WTC11 (cell line): ENCODE measurements around the gene TMEM151A. TPM values are rescaled to one million over a fixed set of nuclear protein-coding genes. Genes with fewer than 3 reads are reported as not detected.
A peak's percentile ranks its signal among the peaks of the same experiment; 100 is the strongest.

ENCODE experiments used
- ATAC-seq: fragments of 200-7000 bp; cut with Tn5 transposase; 2 replicates; pipeline ENCODE4 v1.10.0; 2021; ENCODE audit warnings: mild to moderate bottlenecking, moderate library complexity
- CTCF ChIA-PET: fragments of 300-600 bp; sonication (Branson Sonifier 250); formaldehyde crosslinking; loops from one replicate; lab custom pipeline; 2021; ENCODE audit warnings: antibody characterized with exemption; lab: Charles Lee
- POLR2A ChIA-PET: fragments of 350-600 bp; sonication (Branson Sonifier 250); formaldehyde crosslinking; loops from one replicate; lab custom pipeline; 2021; ENCODE audit warnings: antibody characterized with exemption; lab: Charles Lee
- DNase-seq: peaks from one replicate; pipeline ENCODE4 v3.0.0; 2021; ENCODE audit warnings: low spot score
- H3K27ac Mint-ChIP-seq: 2 replicates; pipeline ENCODE4 v1.8.0; 2021; ENCODE audit warnings: mixed read lengths
- H3K27me3 Mint-ChIP-seq: 2 replicates; pipeline ENCODE4 v1.8.0; 2021; ENCODE audit warnings: low read depth, mild to moderate bottlenecking, moderate library complexity, mixed read lengths
- H3K36me3 Mint-ChIP-seq: 2 replicates; pipeline ENCODE4 v1.8.0; 2021; ENCODE audit warnings: mixed read lengths
- H3K4me1 Mint-ChIP-seq: 2 replicates; pipeline ENCODE4 v1.8.0; 2022; ENCODE audit warnings: mixed read lengths
- H3K4me3 Mint-ChIP-seq: 2 replicates; pipeline ENCODE4 v1.8.0; 2021; ENCODE audit warnings: mild to moderate bottlenecking, moderate library complexity, mixed read lengths
- H3K9me3 Mint-ChIP-seq: 2 replicates; pipeline ENCODE4 v1.8.0; 2021; ENCODE audit warnings: mixed read lengths
- AR ChIP-seq: fragments of 250-450 bp; sonication (Bioruptor Pico); IDR thresholded peaks from 2 replicates; pipeline ENCODE4 v1.9.0; 2021; ENCODE audit warnings: mild to moderate bottlenecking
- ARID4B ChIP-seq: sonication (generic); formaldehyde crosslinking; IDR thresholded peaks from 2 replicates; pipeline ENCODE4 v1.8.0; 2023; ENCODE audit warnings: missing genetic modification reagents, mild to moderate bottlenecking, borderline replicate concordance
- CBFB ChIP-seq: sonication (generic); formaldehyde crosslinking; IDR thresholded peaks from 2 replicates; pipeline ENCODE4 v1.8.1; 2022; ENCODE audit warnings: mild to moderate bottlenecking, low read depth, missing genetic modification reagents
- FOXP1 ChIP-seq: sonication (generic); formaldehyde crosslinking; IDR thresholded peaks from 2 replicates; pipeline ENCODE4 v1.8.0; 2022; ENCODE audit warnings: missing genetic modification reagents, mild to moderate bottlenecking, moderate library complexity, borderline replicate concordance
- GTF2I ChIP-seq: fragments of 250-450 bp; sonication (Bioruptor Pico); conservative IDR thresholded peaks from 2 replicates; pipeline ENCODE4 v1.4.0; 2021; ENCODE audit warnings: mild to moderate bottlenecking
- IRF2 ChIP-seq: sonication (generic); formaldehyde crosslinking; IDR thresholded peaks from 2 replicates; pipeline ENCODE4 v1.8.0; 2022; ENCODE audit warnings: low read depth, missing genetic modification reagents, borderline replicate concordance
- MLX ChIP-seq: sonication (generic); formaldehyde crosslinking; IDR thresholded peaks from 2 replicates; pipeline ENCODE4 v1.8.1; 2023; ENCODE audit warnings: mild to moderate bottlenecking, missing genetic modification reagents, moderate library complexity
- NFATC4 ChIP-seq: fragments of 250-450 bp; sonication (Bioruptor Pico); IDR thresholded peaks from 2 replicates; pipeline ENCODE4 v1.9.0; 2021; ENCODE audit warnings: mild to moderate bottlenecking
- NFYB ChIP-seq: sonication (generic); formaldehyde crosslinking; conservative IDR thresholded peaks from 2 replicates; pipeline ENCODE4 v1.8.0; 2022; ENCODE audit warnings: low read depth, missing genetic modification reagents
- NR1H2 ChIP-seq: sonication (generic); formaldehyde crosslinking; IDR thresholded peaks from 2 replicates; pipeline ENCODE4 v1.9.0; 2021; ENCODE audit warnings: mild to moderate bottlenecking, moderate library complexity, missing genetic modification reagents
- OVOL2 ChIP-seq: fragments of 250-450 bp; sonication (Bioruptor Pico); IDR thresholded peaks from 2 replicates; pipeline ENCODE4 v1.9.0; 2021; ENCODE audit warnings: mild to moderate bottlenecking, borderline replicate concordance
- SP1 ChIP-seq: sonication (generic); formaldehyde crosslinking; conservative IDR thresholded peaks from 2 replicates; pipeline ENCODE4 v1.8.1; 2022; ENCODE audit warnings: missing genetic modification reagents
- ZBTB21 ChIP-seq: sonication (generic); formaldehyde crosslinking; IDR thresholded peaks from 2 replicates; pipeline ENCODE4 v1.8.1; 2023; ENCODE audit warnings: mild to moderate bottlenecking, missing genetic modification reagents, borderline replicate concordance
- ZNF219 ChIP-seq: sonication (generic); formaldehyde crosslinking; IDR thresholded peaks from 2 replicates; pipeline ENCODE4 v1.8.0; 2023; ENCODE audit warnings: missing genetic modification reagents, mild to moderate bottlenecking, borderline replicate concordance
- ZNF232 ChIP-seq: sonication (generic); formaldehyde crosslinking; IDR thresholded peaks from 2 replicates; pipeline ENCODE4 v1.8.0; 2022; ENCODE audit warnings: mild to moderate bottlenecking, missing genetic modification reagents
- total RNA-seq: library from RNA; stranded (reverse); gene quantifications from 3 replicates; pipeline ENCODE4 v1.2.3, GENCODE V29; 2021
- TF ChIP-seq, protein P1 (sequence below): sonication (generic); formaldehyde crosslinking; IDR thresholded peaks from 2 replicates; pipeline ENCODE4 v1.8.1; 2023; ENCODE audit warnings: mild to moderate bottlenecking, moderate library complexity, missing genetic modification reagents
- TF ChIP-seq, protein P2 (sequence below): sonication (generic); formaldehyde crosslinking; IDR thresholded peaks from 2 replicates; pipeline ENCODE4 v1.8.1; 2022; ENCODE audit warnings: mild to moderate bottlenecking, missing genetic modification reagents, moderate library complexity, borderline replicate concordance
- TF ChIP-seq, protein P3 (sequence below): sonication (generic); formaldehyde crosslinking; IDR thresholded peaks from 2 replicates; pipeline ENCODE4 v1.8.1; 2023; ENCODE audit warnings: mild to moderate bottlenecking, missing genetic modification reagents
- TF ChIP-seq, protein P4 (sequence below): sonication (generic); formaldehyde crosslinking; IDR thresholded peaks from 2 replicates; pipeline ENCODE4 v1.8.1; 2022; ENCODE audit warnings: low read depth, missing genetic modification reagents, borderline replicate concordance
- TF ChIP-seq, protein P5 (sequence below): sonication (generic); formaldehyde crosslinking; IDR thresholded peaks from 2 replicates; pipeline ENCODE4 v1.8.0; 2023; ENCODE audit warnings: missing genetic modification reagents

The TMEM151A gene
- total RNA-seq, 1 experiment from 2014 or later, result 2.2 TPM

DNA sequence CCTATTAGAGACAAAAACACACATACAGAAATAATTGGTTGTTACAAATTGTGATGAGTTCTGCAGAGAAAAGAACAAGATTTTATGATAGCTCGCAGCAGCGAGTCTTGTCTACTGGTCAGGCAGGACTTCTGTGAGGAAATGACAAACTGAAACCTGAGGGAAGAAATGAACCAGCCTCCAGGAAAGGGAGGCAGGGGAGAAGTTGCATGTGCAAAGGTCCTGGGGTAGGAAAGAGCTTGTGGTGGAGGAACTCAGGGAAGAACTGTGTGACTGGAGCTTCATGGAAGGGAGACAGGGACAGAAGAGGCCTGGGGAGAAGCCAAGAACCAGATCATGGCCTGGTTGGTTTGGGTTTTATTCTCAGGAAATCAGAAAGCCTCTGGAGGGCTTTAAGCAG is 32.5 kb upstream of the TMEM151A start:
- Mint-ChIP-seq H3K36me3 (peaks cover 34% of the 10 kb centered on the region), H3K4me3 (peak overlapping the region; percentile 88), H3K27me3 (peaks cover 3% of the 10 kb centered on the region), H3K9me3 (no peaks in the 10 kb centered on the region), H3K4me1 (peaks cover 13% of the 10 kb centered on the region), H3K27ac (no peak overlapping the region; the same call in 1 of the 2 replicates)
- no peak for DNase-seq
- peak; percentile 76 for TF ChIP-seq GTF2I (CRISPR knock-in tag)
- no peak for TF ChIP-seq IRF2
- TF ChIP-seq NFYB (CRISPR knock-in tag), result no peak
- no peak for TF ChIP-seq SP1 (CRISPR knock-in tag)
- no peak for TF ChIP-seq ZNF232 (CRISPR knock-in tag)
- no peak for TF ChIP-seq AR (CRISPR knock-in tag)
- no peak for TF ChIP-seq ZBTB21
- TF ChIP-seq, protein P1, sequence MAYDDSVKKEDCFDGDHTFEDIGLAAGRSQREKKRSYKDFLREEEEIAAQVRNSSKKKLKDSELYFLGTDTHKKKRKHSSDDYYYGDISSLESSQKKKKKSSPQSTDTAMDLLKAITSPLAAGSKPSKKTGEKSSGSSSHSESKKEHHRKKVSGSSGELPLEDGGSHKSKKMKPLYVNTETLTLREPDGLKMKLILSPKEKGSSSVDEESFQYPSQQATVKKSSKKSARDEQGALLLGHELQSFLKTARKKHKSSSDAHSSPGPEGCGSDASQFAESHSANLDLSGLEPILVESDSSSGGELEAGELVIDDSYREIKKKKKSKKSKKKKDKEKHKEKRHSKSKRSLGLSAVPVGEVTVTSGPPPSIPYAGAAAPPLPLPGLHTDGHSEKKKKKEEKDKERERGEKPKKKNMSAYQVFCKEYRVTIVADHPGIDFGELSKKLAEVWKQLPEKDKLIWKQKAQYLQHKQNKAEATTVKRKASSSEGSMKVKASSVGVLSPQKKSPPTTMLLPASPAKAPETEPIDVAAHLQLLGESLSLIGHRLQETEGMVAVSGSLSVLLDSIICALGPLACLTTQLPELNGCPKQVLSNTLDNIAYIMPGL, result no peak
- CTCF ChIA-PET, result interaction anchor here (0.6 to 1.2 kb wide), 7 partner anchors 21 to 371 kb away, joined by 3 to 11 read pairs (median 5); partner anchors contain the start of gene FIBP
- POLR2A ChIA-PET, result no interaction called here
- ATAC-seq, result no peak

GRCh38 chr11:66259956-66260355 is 31.7 kb upstream of the TMEM151A start:
- Mint-ChIP-seq H3K9me3 (no peaks in the 10 kb centered on the region), H3K36me3 (peaks cover 41% of the 10 kb centered on the region), H3K27me3 (peaks cover 3% of the 10 kb centered on the region), H3K4me3 (no peak overlapping the region), H3K4me1 (peaks cover 13% of the 10 kb centered on the region), H3K27ac (no peak overlapping the region)
- no peak for ATAC-seq
- no peak for DNase-seq
- POLR2A ChIA-PET, result no interaction called here
- CTCF ChIA-PET, result interaction anchor here (1.1 kb wide), 2 partner anchors 23 to 29 kb away, joined by 3 read pairs; no protein-coding TSS in a partner anchor
- TF ChIP-seq ARID4B (CRISPR knock-in tag) (no peak), CBFB (CRISPR knock-in tag) (no peak), NFATC4 (CRISPR knock-in tag) (no peak), ZNF219 (CRISPR knock-in tag) (no peak), MLX (CRISPR knock-in tag) (no peak), ZBTB21 (no peak), NR1H2 (CRISPR knock-in tag) (no peak), FOXP1 (CRISPR knock-in tag) (no peak), OVOL2 (CRISPR knock-in tag) (no peak)
- TF ChIP-seq, protein P2, sequence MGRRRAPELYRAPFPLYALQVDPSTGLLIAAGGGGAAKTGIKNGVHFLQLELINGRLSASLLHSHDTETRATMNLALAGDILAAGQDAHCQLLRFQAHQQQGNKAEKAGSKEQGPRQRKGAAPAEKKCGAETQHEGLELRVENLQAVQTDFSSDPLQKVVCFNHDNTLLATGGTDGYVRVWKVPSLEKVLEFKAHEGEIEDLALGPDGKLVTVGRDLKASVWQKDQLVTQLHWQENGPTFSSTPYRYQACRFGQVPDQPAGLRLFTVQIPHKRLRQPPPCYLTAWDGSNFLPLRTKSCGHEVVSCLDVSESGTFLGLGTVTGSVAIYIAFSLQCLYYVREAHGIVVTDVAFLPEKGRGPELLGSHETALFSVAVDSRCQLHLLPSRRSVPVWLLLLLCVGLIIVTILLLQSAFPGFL, result no peak
- TF ChIP-seq, protein P3, sequence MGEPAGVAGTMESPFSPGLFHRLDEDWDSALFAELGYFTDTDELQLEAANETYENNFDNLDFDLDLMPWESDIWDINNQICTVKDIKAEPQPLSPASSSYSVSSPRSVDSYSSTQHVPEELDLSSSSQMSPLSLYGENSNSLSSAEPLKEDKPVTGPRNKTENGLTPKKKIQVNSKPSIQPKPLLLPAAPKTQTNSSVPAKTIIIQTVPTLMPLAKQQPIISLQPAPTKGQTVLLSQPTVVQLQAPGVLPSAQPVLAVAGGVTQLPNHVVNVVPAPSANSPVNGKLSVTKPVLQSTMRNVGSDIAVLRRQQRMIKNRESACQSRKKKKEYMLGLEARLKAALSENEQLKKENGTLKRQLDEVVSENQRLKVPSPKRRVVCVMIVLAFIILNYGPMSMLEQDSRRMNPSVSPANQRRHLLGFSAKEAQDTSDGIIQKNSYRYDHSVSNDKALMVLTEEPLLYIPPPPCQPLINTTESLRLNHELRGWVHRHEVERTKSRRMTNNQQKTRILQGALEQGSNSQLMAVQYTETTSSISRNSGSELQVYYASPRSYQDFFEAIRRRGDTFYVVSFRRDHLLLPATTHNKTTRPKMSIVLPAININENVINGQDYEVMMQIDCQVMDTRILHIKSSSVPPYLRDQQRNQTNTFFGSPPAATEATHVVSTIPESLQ, result no peak
- TF ChIP-seq, protein P4, sequence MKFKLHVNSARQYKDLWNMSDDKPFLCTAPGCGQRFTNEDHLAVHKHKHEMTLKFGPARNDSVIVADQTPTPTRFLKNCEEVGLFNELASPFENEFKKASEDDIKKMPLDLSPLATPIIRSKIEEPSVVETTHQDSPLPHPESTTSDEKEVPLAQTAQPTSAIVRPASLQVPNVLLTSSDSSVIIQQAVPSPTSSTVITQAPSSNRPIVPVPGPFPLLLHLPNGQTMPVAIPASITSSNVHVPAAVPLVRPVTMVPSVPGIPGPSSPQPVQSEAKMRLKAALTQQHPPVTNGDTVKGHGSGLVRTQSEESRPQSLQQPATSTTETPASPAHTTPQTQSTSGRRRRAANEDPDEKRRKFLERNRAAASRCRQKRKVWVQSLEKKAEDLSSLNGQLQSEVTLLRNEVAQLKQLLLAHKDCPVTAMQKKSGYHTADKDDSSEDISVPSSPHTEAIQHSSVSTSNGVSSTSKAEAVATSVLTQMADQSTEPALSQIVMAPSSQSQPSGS (CRISPR knock-in tag), result no peak
- TF ChIP-seq, protein P5, sequence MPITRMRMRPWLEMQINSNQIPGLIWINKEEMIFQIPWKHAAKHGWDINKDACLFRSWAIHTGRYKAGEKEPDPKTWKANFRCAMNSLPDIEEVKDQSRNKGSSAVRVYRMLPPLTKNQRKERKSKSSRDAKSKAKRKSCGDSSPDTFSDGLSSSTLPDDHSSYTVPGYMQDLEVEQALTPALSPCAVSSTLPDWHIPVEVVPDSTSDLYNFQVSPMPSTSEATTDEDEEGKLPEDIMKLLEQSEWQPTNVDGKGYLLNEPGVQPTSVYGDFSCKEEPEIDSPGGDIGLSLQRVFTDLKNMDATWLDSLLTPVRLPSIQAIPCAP, result no peak
